ENCODE data around the gene FARP1.

DNA sequence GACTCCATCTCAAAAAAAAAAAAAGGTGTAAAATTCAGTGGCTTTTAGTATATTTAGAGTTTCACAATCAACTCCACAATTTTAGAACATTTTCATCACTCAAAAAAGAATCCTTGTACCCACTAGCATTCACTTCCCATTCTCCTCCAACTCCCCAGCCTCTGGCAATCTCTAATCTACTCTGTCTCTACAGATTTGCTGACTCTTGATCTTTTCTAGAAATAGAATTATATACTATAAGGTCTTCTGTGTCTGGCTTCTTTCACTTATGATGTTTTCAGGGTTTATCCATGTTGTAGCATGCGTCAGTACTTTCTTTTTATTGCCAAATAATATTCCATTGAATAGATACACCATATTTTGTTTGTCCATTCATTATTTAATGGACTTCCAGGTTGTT, 8.0 kb upstream of the FARP1 start:
- TF ChIP-seq GATA3 (IDR thresholded peaks at IDR 0.05; ENCODE audit: low read depth, low read length), result no peak
- no peak for TF ChIP-seq GATA2 (IDR thresholded peaks at IDR 0.05; ENCODE audit: low read depth, low read length)

All from SH-SY5Y (cell line).